G401.6 (cell line): ENCODE measurements around the gene KCNG1.
"Not testable (repeated sequence)": the region's sequence is repeated elsewhere in the genome, so short reads cannot be mapped to it uniquely, and the experiment has no call there.

Experiments
- FAIRE-seq: peaks from 2 replicates; lab custom pipeline; 2012; peaks lifted over from hg19 to GRCh38; lab: Jason Lieb, UNC

The KCNG1 gene

DNA sequence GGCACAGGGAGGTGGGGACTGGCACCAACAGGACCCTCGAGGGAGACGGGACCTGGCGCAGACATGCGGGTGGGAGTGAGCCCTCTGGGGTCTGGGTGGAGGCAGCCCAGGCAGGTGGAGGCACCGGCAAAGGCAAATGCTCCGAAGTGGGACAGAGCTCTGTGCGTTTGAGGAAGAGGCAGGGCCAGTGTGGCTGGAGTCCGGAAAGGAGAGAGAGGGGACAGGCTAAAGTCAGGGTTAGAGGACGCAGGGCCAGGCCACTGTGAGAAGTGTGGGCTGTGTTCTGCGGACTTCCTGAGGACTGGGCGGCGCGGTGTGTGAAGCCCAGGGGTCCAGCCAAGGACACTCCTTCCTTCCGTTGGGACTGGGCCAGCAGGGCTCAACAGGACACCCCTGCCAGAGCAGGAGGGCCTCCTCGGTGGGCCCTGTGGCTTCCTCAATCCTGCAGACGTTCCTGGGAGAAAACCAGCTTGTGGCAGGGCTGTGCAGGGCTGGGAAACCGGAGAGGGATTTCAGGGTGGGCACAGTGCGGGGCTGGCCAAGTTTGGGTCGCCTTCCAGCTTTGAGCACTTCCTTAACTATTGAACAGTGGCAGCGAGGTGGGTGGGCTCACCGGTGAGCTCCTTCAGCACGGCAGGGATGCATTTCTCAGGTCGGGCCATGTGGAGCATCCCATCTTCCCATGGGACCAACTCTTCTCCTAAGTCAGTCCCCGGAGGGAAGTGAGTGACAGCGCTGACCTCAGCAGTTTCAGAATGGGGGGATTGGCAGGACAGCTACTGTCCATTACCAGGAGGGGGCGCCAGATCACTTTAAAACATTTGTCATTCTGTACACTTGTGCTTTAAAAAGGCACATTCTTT is 41.8 kb downstream of the KCNG1 start:
- FAIRE-seq = peak; percentile 77

DNA sequence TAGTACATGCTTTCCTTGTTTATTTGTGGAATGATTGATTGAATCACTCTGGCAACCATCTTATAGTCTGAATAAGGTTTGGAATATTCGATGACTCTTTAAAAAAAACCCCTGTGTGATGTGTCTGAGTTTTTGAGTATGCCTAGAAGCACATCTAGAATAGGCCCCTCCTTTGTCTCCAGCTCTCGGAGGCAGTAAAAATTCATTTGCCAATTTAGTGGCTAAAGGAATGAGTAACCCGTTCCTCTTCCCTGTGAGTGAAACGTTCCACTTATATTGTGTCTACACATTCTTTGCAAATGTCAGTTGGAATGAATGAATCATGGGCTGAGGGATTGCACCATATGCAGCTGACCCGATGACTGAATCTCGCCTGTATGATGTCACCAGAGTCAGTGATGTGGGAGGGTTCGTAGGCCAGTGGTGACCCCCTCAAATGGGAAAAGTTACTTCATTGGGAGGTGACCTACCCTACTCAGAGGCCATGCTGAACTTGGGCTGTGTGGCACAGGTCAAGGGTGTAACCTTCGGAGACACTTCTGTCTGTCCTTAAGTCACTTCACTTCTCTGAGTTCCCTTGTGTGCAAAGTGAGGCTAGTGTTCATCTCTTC is 42.7 kb downstream of the KCNG1 start:
- no peak for FAIRE-seq

DNA sequence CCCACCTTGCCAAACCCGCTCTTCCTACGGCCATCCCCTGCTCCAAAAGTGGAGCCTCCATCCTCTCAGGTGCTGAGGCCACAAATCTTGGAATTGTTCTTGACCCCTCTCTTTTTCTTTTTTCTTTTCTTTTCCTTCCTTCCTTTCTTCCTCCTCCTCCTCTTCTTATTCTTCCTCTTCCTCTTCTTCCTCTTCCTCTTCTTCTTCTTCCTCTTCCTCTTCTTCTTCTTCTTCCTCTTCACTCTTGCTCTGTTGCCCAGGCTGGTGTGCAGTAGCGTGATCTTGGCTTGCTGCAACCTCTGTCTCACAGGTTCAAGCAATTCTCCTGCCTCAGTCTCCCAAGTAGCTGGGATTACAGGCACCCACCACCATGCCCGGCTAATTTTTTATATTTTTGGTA is 44.4 kb downstream of the KCNG1 start:
- FAIRE-seq = not testable (repeated sequence)

DNA sequence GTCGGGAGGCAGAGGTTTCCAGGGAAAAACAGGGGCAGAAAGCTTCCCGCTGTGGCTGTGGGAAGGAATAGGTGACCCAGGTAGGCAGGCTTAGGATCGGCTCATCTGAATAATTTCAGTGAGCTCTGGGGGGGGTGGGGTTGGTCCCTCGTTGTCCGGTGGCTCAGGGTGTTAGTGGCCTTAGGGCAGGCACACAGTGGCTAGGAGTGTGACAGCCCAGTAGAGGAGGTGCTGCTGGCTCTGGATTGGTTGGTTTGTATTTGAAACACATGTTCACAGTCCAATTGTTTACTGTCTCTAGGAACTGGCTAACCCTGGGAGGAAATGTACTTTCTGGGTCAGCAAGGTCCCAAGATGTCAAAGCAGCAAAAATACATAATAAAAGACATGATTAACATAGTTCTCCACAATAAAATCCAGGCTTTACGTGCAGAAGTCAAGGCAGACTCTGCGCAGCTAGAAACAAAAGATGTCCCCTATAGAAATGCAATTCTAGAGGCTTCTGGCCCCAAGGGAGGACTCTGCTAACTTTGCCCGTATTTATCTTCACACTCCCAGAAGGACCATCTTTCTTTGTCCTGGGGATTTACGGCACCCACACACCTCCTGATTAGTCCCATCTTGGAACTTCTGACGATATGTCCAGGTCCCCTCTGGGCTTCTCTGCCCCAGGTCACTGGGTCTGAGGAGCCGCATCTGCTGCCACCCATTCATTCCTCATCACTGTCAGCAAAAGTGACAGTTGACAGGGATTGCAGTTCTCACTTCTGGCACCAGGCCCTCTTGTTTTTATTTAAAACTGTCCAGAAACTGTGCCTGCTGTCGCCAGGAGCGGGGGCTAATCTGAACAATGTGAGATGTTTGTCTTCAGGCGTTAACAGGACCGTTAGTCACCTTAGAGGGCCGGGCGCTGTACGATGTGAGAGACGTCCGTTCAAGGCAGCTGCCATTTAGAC is 45.6 kb downstream of the KCNG1 start:
- FAIRE-seq = no peak

DNA sequence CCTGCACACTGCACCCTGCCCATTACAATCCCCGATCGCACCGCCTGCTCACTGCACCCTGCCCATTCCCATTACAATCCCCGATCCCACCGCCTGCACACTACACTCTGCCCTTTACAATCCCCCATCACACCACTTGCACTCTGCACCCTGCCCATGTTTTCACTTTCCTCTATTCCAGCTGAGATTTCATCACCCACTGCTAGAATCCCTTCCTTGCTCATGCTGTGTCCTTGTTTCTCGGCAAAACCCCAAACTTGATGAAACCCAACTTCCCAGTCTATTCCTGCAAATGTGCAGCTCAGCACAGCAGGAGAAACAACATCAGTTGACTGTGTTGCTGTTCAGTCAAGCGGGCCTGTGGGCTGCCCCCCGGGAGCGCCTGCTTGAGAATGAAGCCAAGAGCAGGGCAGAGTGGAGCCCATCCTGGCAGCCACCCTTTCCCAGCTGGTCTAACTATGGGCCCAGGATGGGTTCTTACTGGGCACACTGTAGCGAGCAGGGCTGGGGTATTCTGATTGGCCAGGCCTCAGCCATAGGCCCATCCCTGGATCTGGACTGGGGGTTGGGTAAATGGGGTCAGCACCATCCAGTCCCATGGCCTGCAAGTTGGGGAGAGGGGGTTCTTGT is 47.1 kb downstream of the KCNG1 start:
- no peak for FAIRE-seq

DNA sequence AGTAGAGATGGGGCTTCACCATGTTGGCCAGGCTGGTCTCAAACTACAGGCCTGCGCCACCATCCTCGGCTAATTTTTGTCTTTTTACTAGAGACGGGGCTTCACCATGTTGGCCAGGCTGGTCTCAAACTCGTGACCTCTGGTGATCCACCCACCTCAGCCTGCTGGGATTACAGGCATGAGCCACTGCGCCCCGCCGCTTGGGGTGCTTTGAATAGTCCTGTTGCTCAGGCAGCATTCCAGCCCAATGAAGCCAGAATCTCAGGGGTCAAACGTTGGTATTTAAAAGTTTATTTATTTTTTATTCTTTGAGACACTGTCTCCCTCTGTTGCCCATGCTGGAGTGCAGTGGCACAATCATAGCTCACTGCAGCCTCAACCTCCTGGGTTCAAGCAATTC is 53.0 kb downstream of the KCNG1 start:
- FAIRE-seq = no peak

DNA sequence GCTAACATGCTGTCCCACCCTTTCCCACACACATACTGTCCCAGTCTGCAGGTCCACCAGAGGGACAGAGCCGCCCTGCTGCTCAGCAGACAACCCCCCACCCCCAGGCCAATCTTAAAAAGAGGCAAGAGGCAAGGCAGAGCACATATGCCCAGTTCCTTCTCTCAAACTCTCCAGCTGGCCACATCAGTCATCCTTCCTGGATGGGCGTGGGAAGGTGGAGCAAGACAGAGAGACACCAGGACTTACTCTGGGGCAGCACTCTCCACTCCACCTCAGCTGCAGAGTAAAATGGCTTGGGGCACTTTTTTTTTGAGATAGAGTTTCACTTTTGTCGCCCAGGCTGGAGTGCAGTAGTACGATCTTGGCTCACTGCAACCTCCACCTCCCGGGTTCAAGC is 53.5 kb downstream of the KCNG1 start:
- FAIRE-seq = no peak

DNA sequence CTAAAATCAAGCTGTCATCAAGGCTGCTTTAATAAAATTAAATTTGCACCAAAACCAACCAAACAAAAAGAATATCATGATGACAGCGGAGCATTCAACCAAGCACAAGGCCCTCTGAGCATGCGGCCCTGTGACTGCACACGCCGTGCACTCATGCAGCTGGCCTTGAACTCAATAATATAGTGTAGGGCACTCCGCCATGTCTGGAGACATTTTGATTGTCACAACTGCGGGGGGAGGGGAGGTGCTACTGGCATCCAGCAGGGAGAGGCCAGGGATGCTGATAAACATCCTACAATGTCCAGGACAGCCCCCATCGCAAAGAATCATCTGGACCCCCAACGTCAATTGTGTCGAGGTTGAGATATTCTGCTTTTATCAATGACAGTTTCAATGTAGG is 54.6 kb downstream of the KCNG1 start:
- no peak for FAIRE-seq

DNA sequence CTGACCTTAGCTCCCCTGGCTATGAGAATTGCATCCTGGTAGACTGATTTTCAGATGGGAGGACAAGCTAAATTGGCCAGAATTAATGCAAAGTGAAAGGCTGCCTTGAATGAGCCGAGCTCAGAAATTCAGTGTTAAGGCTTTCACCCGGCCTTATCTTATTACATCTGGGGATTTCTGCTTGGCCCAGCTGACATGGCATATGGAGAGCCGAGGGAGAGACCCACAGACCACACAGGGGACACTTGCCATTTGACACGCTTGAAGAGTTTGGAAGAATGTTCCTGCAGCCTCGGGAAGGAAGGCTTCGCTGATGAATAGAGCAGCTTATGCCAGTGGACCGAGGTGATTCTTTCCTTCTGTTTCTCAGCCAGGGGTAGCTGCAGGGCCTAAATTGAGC is 55.3 kb downstream of the KCNG1 start:
- FAIRE-seq = no peak

DNA sequence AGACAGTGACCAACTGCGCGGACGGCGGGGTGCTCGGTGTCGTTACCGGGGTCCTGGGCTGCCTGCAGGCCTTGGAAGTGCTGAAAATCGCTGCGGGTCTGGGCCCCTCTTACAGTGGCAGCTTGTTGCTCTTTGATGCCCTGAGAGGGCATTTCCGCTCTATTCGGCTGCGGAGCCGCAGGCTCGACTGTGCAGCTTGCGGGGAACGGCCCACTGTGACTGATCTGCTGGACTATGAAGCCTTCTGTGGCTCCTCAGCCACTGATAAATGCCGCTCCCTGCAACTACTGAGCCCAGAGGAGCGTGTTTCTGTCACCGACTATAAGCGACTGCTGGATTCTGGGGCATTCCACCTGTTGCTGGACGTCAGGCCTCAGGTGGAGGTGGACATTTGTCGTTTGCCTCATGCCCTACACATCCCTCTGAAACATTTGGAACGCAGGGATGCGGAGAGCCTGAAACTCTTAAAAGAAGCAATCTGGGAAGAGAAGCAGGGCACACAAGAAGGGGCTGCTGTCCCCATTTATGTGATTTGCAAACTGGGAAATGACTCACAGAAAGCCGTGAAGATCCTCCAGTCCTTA is 63.3 kb downstream of the KCNG1 start:
- no peak for FAIRE-seq

DNA sequence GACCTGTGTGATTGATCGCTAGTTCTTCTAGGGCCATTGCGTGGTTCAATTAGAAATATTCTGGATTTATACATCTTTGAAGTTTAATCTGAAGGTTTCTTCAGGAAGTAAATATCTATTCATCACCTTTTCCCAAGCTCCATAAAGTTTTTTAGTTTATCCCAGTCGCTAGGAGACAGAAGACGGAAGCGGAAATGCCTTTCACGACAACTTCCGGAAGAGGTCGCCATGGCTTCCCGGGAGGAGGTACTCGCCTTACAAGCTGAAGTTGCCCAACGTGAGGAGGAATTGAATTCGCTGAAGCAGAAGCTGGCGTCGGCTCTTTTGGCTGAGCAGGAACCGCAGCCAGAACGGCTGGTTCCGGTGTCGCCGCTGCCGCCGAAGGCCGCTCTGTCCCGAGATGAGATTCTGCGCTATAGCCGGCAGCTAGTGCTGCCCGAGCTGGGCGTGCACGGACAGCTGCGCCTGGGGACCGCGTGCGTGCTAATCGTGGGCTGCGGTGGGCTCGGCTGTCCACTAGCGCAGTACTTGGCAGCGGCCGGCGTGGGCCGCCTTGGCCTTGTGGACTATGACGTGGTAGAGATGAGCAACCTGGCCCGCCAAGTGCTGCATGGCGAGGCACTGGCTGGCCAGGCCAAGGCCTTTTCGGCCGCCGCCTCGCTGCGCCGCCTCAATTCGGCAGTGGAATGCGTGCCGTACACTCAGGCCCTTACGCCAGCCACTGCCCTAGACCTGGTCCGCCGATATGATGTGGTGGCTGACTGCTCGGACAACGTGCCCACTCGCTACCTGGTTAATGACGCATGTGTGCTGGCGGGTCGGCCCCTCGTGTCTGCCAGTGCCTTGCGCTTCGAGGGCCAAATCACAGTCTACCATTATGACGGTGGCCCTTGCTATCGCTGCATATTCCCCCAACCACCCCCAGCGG is 64.0 kb downstream of the KCNG1 start, which contains the start of gene MOCS3:
Gene MOCS3 (plus strand): TSS at position 204 of the 928 bp plus-strand sequence. CDS start 25 bp downstream, at position 229.
- peak; percentile 80 for FAIRE-seq

DNA sequence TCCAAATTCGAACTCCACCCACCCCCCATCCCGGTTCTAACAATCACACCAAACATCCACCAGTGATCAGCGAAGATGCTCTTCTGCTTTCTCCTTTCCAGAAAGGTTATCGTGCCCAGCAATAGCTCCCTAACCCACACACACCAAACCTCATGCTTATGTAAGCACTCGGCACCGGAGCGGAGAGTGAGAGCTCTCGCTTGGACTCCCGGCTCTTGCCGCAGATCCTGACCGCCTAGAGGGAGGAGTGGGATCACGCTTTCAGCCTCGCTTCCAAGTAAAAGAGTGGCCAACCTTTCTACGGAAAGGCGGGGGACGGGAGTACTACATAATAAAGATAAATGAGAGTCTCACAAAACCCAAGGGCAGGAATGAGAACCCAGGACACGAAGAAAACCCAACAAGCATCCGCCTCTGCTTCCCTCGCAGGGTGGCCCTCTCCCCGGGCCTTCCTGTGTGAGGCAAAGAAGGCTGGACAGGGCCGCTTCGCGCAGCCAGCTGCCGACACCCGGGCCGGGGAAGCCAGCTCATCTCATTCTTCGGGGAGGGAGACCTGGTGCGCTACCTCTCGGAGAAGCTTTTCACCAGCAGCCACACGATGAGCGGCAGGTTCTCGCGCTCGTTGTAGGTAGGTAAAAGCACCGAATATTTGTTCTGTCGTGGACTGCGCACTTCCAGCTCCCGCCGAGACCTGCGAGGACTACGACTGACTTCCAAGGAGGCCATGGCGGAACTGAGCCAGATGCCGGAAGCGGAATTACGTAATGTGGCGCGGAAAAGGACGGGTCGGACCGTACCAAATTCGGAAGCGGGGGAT is 64.9 kb downstream of the KCNG1 start, which contains the start of gene DPM1:
Gene DPM1 (minus strand): TSS at position 735 of the 817 bp plus-strand sequence. CDS start 9 bp downstream, at position 726.
- FAIRE-seq = no peak

DNA sequence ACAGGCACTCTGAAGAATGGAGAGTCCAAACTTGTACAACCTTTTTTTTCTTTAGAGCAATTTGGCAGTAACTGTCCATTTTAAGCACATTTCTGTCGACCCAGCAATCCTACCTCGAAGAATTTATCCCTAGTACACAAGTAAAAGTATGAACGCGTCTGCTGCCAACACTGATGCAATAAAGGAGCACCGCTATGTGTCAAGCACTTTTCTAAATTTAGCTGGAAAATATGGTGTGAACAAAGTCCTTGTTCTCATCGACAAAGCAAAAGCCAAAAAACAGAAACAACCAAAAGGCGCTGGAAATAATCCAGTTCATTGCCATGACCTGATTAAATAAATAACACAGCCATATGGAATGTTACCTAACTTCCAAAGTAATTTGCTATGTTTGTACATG is 65.6 kb downstream of the KCNG1 start:
- FAIRE-seq = no peak

DNA sequence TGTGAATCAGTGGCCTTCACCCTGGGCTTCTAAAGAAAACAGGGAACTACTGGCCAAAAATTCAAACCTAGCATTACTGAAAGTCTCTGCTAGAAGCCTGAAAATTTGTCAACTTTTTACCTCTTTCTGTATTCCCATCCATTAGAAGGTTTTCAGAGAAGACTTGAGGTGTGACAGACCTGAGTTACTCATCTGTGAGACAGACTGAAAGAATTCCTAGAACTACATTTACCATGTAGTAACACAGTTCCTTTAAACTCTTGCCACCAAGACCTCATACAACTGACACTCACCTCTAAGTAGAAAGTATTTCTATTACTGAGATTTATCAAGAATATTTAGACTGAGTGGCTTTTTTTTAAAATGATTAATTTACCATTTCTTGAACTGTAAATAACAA is 69.1 kb downstream of the KCNG1 start:
- no peak for FAIRE-seq
